RKO (cell line): Measurements from ENCODE around the gene GNB1L.
A peak's percentile ranks its signal among the peaks of the same experiment; 100 is the strongest.

Source experiments
- DNase-seq: peaks from one replicate; pipeline ENCODE4 v3.0.0-alpha.2; 2016; ENCODE audit warnings: low spot score

Gene GNB1L

GRCh38 chr22:19862619-19863246, 8.1 kb upstream of the GNB1L start:
- DNase-seq = no peak

- DNase-seq = no peak
Observed at GRCh38 chr22:19859861-19860510, 5.3 kb upstream of the GNB1L start.

DNA sequence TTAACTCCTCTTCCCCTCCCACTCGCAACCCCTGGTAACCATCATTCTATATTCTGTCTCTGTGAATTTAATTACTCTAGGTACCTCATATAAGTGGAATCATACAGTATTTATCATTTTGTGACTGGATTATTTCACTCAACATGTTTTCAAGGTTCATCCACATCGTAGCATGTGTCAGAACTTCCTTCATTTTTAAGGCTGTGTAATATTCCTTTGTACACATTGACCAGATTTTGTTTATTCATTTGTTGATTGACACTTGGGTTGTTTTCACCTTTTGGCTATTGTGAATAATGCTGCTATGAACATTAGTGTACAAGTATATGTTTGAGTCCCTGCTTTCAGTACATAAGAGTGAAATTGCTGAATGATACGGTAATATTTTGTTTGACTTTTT, 2.7 kb upstream of the GNB1L start:
- DNase-seq = no peak

DNA sequence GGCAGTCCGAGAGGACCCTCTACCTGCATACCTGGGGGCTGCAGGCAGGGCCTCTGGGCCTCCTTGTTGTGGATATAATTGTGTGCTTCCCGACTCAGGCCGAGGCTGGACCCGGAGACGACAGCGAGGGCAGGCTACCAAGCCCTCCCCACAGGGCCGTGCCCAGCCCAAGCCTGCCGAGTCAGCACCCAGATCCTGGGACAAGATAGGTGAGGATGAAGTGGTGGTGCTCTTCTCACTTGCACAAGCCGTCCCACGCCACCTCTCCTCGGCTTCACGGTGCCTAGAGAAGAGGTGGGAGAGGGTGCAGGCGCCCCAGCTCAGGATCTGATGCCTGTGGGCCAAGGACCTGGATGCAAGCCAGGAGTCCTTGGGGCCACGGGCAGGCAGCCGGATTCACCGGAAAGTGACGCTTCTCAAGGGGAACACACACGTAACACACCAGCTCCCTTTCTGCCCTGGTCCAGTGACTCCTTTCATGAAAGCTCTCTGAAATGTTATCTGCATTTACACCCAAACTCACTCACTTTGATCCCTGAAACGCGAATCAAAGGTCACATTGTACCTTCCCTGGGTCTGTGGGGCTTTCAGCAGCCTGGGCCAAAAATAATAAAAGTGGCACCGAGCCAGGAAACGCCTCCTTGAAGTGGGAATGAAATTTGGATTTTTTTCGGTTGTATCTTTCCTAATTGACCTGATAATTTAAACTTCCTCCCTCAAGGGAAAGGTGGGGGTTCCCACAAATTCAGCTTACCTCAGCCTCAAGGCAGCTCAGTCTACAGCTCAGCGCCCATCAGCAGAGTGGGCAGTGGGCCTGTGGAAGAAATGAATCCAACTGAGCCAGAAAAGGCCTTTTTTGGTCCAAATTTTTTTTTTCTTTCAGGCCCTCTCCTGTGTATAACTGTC, 1.1 kb upstream of the GNB1L start:
- DNase-seq = peak; percentile 90

DNA sequence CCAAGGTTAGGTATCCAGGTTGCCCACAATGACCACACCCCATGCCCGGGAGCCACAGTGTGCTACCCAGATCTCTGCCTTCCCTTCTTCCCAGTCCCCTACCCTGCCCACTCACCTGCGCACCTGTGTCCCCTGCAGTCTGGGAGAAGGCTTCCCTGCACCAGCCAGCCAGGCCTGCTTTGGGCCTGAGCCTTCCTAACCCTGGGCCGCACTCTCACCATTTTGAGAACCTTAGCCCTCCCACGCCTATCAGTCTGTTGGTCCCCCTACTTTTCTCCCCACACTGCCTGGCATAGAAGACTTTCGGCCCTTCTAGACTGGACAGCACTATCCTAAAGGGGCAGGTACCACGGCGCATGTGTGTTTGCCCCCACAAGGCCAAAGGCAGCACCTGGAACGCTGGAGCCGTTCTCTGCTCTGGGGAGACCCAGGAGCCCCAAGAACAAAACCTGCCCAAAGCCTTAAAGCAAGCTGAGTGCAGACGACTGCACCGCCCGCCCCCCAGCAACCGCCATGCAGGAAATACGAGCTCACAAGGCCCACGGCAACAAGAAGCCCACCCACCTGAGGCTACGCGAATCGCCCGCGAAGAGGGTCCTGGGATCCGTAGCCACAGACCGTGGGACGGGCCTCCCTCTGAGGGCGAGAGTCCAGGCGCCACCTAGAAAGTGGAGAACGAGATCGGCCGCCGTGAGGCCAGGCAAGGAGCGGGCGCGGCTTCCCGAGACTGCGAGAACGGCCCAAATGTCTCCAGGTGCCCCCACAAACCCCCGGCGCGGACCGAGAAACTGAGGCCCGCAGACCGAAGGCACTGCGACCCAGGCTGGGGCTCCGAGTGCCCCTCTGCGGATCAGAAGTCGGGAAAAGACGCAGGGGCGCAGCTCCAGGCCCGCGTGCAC, 546 bp downstream of the GNB1L start:
- DNase-seq = peak; percentile 25

DNA sequence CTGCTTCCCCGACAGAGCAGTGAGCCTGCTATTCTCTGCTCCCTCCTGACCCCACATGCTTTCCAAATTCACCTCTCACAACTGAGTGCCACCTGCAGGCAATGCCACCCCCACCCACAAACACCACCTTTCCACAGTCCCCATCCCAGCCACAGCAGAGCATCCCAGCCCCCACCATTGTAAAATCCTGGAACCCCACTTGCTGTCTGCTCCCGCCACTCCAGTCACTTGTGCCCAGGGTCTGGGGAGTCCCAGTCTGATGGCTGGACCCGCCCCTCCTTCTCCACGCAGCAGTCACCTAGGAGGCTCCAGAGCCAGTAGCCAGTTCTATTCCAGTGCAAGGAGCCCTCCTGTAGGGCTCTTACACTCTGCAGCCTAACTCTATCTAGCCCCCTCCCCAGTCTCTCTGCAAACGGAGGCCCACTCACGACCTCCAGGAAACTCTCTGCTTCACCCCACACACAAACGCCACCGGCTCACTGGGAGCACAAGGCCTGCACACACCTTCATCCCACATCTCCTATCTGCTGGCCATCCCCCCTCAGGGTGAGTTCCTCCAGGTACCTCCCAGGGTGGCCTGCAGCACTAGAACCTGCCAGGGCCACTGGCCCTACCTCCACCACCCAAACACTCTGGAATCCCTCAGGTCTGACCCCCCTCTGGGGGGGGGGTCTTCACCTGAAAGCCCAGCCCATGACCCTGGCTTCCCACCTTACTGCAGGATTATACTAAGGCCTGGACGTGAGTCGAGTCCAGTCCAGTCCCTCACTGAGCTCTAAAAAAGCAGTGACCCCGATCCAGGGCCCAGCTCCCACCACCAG, 1.4 kb downstream of the GNB1L start:
- DNase-seq = no peak

GRCh38 chr22:19852177-19852781, 2.4 kb downstream of the GNB1L start:
- DNase-seq = no peak

- DNase-seq = no peak
Observed at GRCh38 chr22:19851291-19852176, 3.1 kb downstream of the GNB1L start.

- no peak for DNase-seq
Observed at GRCh38 chr22:19850763-19851109, 3.9 kb downstream of the GNB1L start.

DNA sequence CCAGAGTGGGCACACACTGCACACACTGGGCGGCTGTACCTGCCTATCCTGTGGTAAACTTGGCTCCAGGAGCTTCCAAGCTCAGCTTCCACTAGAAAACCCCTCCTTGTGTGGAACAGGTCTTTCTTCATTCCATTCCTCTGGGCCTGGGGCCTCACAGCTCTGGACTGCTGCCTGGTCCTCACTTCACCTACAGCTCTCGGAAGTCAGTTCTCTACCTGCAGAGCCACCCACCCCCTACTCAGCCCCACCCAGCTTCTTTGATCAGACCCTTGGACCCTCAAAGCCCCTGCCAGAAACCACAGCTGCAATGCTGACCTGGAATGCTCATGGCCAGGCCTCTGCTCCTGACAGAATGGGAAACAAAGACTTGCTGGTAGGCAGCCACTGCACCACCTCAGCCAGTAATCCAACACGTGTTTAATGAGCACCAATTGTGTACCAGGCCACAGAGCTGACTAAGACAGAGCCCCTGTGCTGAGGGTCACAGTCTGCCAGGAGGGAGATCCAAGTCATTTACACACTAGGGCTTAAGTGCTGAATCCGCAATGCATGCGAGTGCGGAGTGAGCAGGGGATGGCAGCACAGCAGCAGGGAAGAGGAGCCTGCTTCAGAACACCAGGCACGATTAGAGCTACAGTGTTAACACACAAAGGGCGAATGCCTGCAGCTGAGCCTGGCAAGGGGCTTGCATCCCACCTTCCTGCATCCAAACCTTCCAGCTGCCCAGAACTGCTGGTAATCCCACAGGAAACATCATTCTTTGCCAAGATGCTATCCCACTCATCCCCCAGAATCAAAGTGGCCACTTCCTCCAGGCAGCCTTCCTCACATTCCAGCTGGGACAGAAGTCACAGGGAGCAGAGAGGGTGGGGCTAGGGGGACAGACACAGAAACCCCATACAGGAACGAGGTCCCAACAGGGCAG, 4.6 kb downstream of the GNB1L start:
- DNase-seq = no peak

DNA sequence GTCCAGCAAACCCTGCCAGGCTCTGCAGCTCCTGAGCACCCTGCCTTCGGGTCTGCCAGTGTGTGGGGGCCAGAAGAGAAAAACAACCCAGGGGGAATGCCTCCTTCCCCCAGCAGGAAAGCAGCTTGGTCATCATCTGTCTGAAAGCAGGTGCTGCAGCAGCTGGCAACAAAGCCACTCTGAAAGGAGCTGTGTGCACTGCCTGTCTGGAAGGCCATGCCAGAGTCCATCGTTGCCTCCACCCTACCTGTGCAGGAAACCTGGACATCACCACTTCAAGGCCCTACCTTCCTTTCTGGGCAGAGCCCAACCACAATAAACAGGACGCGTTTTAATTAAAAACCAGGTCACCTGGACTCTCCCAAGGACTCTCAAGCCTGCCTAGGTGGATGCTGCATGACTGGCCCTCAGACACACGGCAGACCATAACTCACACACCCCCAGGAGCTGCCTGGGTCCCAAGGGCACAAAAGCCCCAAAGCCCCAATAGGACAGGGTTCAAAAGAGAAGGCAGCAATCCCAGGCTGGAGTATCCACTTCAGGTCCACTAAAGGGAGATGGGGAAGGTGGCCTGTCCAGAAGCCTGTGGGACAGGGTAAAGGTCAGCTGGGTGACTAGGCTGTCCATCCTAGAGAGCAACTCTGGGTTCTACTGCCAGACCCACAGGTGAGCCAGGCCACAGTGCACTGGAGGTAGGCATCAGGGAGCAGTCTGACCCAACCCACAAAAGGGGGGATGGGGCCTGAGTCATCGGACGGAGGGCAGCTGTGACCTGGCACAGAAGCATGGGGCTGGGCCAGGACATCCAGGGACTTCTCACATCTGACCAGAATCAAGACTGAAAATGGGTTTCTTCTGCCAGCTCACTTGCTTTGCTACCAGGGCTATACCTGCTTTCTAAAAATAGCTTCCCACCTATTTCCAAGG, 6.1 kb downstream of the GNB1L start:
- no peak for DNase-seq

- DNase-seq = no peak
Observed at GRCh38 chr22:19847345-19847632, 7.4 kb downstream of the GNB1L start.

DNA sequence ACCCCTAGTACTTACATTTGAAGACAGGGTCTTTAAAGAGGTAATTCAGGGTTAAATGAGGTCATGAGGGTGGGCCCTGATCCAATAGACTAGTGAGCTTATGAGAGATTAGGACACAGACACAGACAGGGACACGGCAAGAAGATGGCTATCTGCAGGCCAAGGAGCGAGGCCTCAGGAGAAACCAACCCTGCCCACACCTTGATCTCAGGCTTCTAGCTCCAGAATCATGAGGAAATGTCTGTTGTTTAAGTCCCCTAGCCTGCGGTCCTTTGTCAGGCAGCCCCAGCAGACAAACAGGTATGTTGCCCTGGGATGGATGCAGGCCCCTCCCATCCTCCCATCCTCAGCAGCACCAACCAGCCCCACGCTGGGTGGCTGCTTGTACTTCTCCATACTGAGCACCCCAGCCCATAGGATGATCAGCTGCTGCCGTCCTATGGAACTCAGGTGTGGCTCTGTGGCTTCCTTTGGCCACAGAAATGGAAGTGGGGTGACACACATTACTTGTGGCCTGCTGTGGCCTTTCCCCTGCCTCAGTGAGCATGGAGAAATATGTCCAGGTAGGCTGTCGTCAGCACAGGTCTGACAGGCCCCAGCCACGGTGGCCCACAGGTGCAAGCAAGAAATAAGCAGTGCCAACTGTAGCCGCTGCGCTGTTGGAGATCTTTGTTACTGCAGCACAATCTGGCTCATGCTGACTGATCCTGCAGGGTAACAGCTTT, 7.9 kb downstream of the GNB1L start:
- DNase-seq = no peak

DNA sequence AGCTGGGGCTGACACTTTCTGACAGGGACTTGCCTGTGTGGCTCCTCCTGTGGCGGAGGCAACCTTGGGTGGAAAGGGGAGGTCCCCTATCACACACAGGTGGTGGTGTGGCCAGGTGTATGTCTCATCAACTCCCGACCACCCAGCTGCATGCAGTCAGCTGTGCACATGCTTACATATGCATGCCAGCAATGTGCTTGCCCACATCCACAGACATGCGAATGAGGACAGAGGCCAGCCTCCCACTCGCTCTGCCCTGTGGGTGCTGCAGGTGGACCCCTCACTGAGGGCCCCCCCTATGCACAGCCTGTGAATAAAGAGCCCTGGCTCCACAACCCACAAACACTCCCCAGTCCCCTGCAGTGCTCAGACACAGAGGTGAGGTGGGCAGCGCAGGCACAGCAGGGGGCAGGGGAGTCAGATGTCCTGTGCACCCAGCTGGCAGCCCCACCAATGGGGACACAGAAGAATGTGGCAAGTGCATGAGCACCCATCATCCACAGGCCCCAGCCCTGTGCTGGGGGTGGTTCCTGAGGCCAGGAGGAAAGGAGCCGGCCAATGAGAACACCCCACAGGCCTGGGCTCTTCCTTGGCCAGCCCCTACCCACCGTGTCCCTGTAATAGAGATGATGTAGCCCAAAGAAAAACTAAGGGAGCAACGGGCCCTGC, 9.5 kb downstream of the GNB1L start:
- no peak for DNase-seq

DNA sequence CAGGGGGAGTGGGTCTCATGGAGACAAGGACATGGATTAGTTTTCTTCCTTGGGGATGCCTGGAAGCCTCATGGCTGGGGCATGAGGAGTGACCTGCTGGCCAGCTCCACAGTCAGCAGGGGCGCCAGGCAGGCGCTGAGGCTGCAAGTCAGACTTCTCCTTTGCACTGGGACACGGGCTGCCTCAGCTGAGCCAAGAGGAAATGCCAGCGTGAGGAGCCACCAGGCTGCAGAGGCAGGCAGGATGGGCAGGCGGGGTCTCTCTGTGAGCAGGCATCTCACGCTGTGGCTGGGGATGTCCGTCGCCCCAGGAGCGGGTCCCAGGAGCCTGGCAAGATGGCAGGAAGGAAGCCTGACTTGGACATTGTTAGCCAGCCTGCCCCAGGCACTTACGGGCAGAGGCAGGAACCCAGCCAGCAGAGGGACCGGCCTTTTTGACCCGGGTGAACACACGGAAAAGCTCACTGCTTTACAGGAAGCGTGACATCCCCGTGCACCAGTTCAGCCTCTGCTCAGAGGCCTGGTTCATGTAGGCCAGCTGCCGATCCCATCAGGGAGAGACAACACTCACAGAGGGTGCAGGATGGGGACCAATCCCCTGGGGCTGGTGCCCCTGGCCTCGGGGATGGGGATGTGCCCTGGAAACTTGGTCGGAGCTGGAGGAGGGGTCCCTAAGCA, 10.2 kb downstream of the GNB1L start:
- DNase-seq = no peak

GRCh38 chr22:19843857-19844376, 10.8 kb downstream of the GNB1L start:
- no peak for DNase-seq
